K562 (cell line): ENCODE results near the gene ACAP3. TPM values are rescaled to one million over a fixed set of nuclear protein-coding genes. Genes with fewer than 3 reads are reported as not detected.
A peak's percentile ranks its signal among the peaks of the same experiment; 100 is the strongest.

Source experiments
- ATAC-seq: fragments of 200-7000 bp; cut with Tn5 transposase; 3 replicates; pipeline ENCODE4 v1.9.1; 2020; ENCODE audit warnings: moderate library complexity
- BruUV-seq: library from RNA; stranded (reverse); fragments of 400-500 nt; replicated peaks from 2 replicates; lab custom pipeline; 2021; lab: Mats Ljungman, UMichigan
- CTCF ChIA-PET: fragments of 300-600 bp; formaldehyde crosslinking; extraction: SDS; loops from one replicate; lab custom pipeline; 2021; ENCODE audit warnings: low intra/inter-chr PET ratio; lab: Yijun Ruan, JAX
- POLR2A ChIA-PET: fragments of 300-600, 350-650 bp; sonication (Branson Sonifier 250); formaldehyde crosslinking; extraction: SDS; loops from one replicate; lab custom pipeline; 2021; ENCODE audit warnings: antibody characterized with exemption, inconsistent platforms; lab: Yijun Ruan, JAX
- DNase-seq, 4 experiments: peaks; one replicate each; pipeline versions ENCODE4 v3.0.0 to v3.0.0-alpha.2; 2011 to 2018; ENCODE audit warnings: low spot score in 3 of 4, mixed read lengths in 3 of 4; ENCODE audit errors: extremely low read depth in 1 of 4
- FAIRE-seq: peaks from 2 replicates; lab custom pipeline; 2011; peaks lifted over from hg19 to GRCh38; lab: Jason Lieb, UNC
- H2AFZ ChIP-seq: 2 replicates; pipeline ENCODE4 v1.6.0; 2011; ENCODE audit warnings: low read depth, low read length, control low read depth, inconsistent platforms
- H3K27ac ChIP-seq: fragments of 200-600 bp; 3 replicates; pipeline ENCODE4 v1.8.0; 2011; ENCODE audit warnings: low read depth, mild to moderate bottlenecking, control low read depth, inconsistent platforms, low read length, moderate library complexity, mixed read lengths; ENCODE audit errors: extremely low read depth
- H3K27me3 ChIP-seq, 2 experiments: fragments of 300-600 bp in 1 of 2; 2 replicates in 1 of 2; 3 replicates in 1 of 2; pipeline versions ENCODE4 v1.6.0 to v1.8.0; 2011; ENCODE audit warnings: inconsistent platforms in 2 of 2, low read length in 2 of 2, mild to moderate bottlenecking in 1 of 2, mixed read lengths in 1 of 2, moderate library complexity in 1 of 2; ENCODE audit not compliant: control insufficient read depth in 2 of 2, insufficient read depth in 2 of 2
- H3K36me3 ChIP-seq: fragments of 300-600 bp; 3 replicates; pipeline ENCODE4 v1.8.0; 2011; ENCODE audit warnings: mild to moderate bottlenecking, low read length, inconsistent platforms; ENCODE audit not compliant: control insufficient read depth, insufficient read depth
- H3K4me1 ChIP-seq, 2 experiments: fragments of 200-600 bp in 1 of 2; replicated peaks in 1 of 2; 2 replicates in 1 of 2; 3 replicates in 1 of 2; pipeline versions ENCODE4 v1.5.1 to v1.8.0; 2011; ENCODE audit warnings: inconsistent platforms in 2 of 2, low read length in 2 of 2, mild to moderate bottlenecking in 1 of 2, mixed read lengths in 1 of 2, moderate library complexity in 1 of 2; ENCODE audit not compliant: control insufficient read depth in 2 of 2, insufficient read depth in 2 of 2
- H3K4me2 ChIP-seq: 2 replicates; pipeline ENCODE4 v1.6.1; 2011; ENCODE audit warnings: low read length, control low read depth, inconsistent platforms, mixed read lengths; ENCODE audit not compliant: insufficient read depth
- H3K4me3 ChIP-seq: fragments of 200-600 bp; sonication (generic), shearing (Covaris generic); 2 replicates; pipeline ENCODE4 v1.5.1; 2016; ENCODE audit warnings: control low read depth, inconsistent platforms
- H3K79me2 ChIP-seq: fragments of 200-600 bp; 3 replicates; pipeline ENCODE4 v1.8.0; 2011; ENCODE audit warnings: low read length, inconsistent platforms; ENCODE audit not compliant: control insufficient read depth, insufficient read depth
- H3K9ac ChIP-seq, 2 experiments: 2 replicates each; pipeline versions ENCODE4 v1.6.0 to v1.6.1; 2011; ENCODE audit warnings: low read depth in 2 of 2, low read length in 2 of 2, control low read depth in 1 of 2, inconsistent platforms in 1 of 2, mild to moderate bottlenecking in 1 of 2, mixed read lengths in 1 of 2; ENCODE audit not compliant: insufficient read depth in 1 of 2
- H3K9me1 ChIP-seq: one replicate; pipeline ENCODE4 v1.6.0; 2011; ENCODE audit warnings: inconsistent platforms, mild to moderate bottlenecking, low read length, moderate library complexity; ENCODE audit not compliant: control insufficient read depth, insufficient read depth
- H3K9me3 ChIP-seq: replicated peaks from 2 replicates; pipeline ENCODE4 v1.5.1; 2011; ENCODE audit warnings: low read depth, low read length, inconsistent platforms; ENCODE audit not compliant: control insufficient read depth, insufficient read depth
- H4K20me1 ChIP-seq: replicated peaks from 2 replicates; pipeline ENCODE4 v1.6.1; 2011; ENCODE audit warnings: low read length, inconsistent platforms, mixed read lengths; ENCODE audit not compliant: control insufficient read depth, insufficient read depth
- ZKSCAN1 ChIP-seq: fragments of 150-350 bp; IDR thresholded peaks from 2 replicates; pipeline ENCODE4 v1.6.1; 2016; ENCODE audit warnings: low read depth, low read length
- WGBS: fragments of 100-300 bp; shearing (Covaris generic); methylation state at CpG from one replicate; pipeline ENCODE4 v1.1.6; 2016; ENCODE audit warnings: low coverage, mixed read lengths; ENCODE audit not compliant: insufficient coverage; ENCODE audit errors: missing lambda C conversion rate; 5-methylcytosine and 5-hydroxymethylcytosine counted together
- in situ Hi-C: fragments of 300-500 bp; cut with MboI; formaldehyde crosslinking; loops from 4 replicates; pipeline ENCODE4 v1.15.0; 2018; ENCODE audit warnings: inconsistent platforms, mixed read lengths
- intact Hi-C: fragments of 100-400 bp; cut with micrococcal nuclease; formaldehyde crosslinking; loops from 2 replicates; pipeline ENCODE4 v1.14.2; 2022
- polyA plus RNA-seq, 8 experiments: library from polyadenylated mRNA; depleted of rRNA in 4 of 8; stranded (reverse) in 5 of 8; unstranded in 3 of 8; fragments of >200 nt; fragmentation: Nextera tagmentation in 2 of 8; fragmentation: Illumina TruSeq in 1 of 8; extraction: Ambion mirVana in 2 of 8; extraction: Trizol in 1 of 8; gene quantifications; 2 replicates each; pipeline versions ENCODE4 v1.2.1 to v1.2.3, GENCODE V29; 2011 to 2014; ENCODE audit warnings: inconsistent platforms in 1 of 8, missing spikeins in 1 of 8
- total RNA-seq, 7 experiments: library from RNA; depleted of rRNA in 6 of 7; stranded (reverse); fragments of >200 nt in 6 of 7; fragmentation: Illumina TruSeq in 2 of 7; extraction: Trizol in 2 of 7; gene quantifications; 2 replicates each; pipeline versions ENCODE4 v1.2.1 to v1.2.3, GENCODE V29; 2011 to 2021; ENCODE audit warnings: low replicate concordance in 1 of 7
- TF ChIP-seq, protein P1 (sequence below): fragments of 250-450 bp; sonication (Bioruptor Pico); IDR thresholded peaks from 2 replicates; pipeline ENCODE4 v1.8.0; 2022; ENCODE audit warnings: inconsistent platforms
- TF ChIP-seq, protein P2 (sequence below): fragments of 250-450 bp; sonication (Bioruptor Pico); IDR thresholded peaks from 2 replicates; pipeline ENCODE4 v1.6.1; 2021; ENCODE audit warnings: mild to moderate bottlenecking

The ACAP3 gene
- total and polyA plus RNA-seq, 9 of the 15 experiments (the other 6 are each of a cell fraction or from before 2014, with no cell fraction given), result 0.01 to 49.0 (median 12.0) TPM

DNA sequence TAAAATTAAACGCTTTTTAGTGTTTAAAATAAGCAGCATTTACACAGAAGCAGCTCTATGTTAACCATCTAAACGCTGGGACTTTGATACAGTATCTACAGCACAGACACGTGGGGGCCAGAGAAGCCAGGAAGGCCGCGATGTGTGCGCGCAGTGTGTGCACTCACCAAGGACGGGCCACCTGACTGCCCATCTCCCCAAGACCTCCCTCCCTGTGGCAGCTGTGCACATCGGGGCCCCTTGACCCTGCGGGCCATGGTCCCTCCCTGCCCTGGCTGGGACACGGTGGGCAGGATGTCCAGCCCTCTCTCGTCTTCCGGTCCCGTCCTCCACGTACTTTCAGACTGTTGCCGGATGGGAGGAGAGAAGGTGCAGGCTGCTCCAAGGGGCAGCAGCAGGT lies 27.6 kb upstream of the ACAP3 start:
- ATAC-seq, result no peak
- in situ Hi-C loops (no loop called here), intact Hi-C loops (no loop called here)
- Histone ChIP-seq H3K79me2 (peaks cover 2% of the 10 kb centered on the region; the same call in 1 of the 3 replicates), H2AFZ (no peak overlapping the region), H3K4me2 (no peak overlapping the region), H3K4me3 (no peak overlapping the region), H3K36me3 (peaks cover 57% of the 10 kb centered on the region; the same call in 2 of the 3 replicates), H3K27ac (no peak overlapping the region), H3K9me1 (peaks cover 7% of the 10 kb centered on the region), H4K20me1 (peaks cover 16% of the 10 kb centered on the region; the same call in 1 of the 2 replicates), H3K4me1 (peaks cover 0 to 89% of the 10 kb centered on the region in 2 experiments; a peak in 2 of 5 replicates), H3K9me3 (no peaks in the 10 kb centered on the region; the same call in 1 of the 2 replicates), H3K9ac (peak overlapping the region in 1 of 2 experiments; percentile 55; a peak in 1 of 4 replicates), H3K27me3 (no peaks in the 10 kb centered on the region)
- no peak for FAIRE-seq
- ChIA-PET CTCF (no interaction called here), POLR2A (interaction anchor here (0.5 to 2.1 kb wide), 9 partner anchors 8 to 118 kb away, joined by 3 to 8 read pairs (median 5); partner anchors contain the start of gene CCNL2)
- TF ChIP-seq, protein P1, sequence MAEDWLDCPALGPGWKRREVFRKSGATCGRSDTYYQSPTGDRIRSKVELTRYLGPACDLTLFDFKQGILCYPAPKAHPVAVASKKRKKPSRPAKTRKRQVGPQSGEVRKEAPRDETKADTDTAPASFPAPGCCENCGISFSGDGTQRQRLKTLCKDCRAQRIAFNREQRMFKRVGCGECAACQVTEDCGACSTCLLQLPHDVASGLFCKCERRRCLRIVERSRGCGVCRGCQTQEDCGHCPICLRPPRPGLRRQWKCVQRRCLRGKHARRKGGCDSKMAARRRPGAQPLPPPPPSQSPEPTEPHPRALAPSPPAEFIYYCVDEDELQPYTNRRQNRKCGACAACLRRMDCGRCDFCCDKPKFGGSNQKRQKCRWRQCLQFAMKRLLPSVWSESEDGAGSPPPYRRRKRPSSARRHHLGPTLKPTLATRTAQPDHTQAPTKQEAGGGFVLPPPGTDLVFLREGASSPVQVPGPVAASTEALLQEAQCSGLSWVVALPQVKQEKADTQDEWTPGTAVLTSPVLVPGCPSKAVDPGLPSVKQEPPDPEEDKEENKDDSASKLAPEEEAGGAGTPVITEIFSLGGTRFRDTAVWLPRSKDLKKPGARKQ, result no peak
- peak; percentile 63 for TF ChIP-seq ZKSCAN1
- TF ChIP-seq, protein P2, sequence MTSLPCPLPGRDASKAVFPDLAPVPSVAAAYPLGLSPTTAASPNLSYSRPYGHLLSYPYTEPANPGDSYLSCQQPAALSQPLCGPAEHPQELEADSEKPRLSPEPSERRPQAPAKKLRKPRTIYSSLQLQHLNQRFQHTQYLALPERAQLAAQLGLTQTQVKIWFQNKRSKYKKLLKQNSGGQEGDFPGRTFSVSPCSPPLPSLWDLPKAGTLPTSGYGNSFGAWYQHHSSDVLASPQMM, result no peak
- 78% methylated on average over 16 of the region's 16 CpGs for WGBS
- TSS peak; percentile 51 for BruUV-seq
- DNase-seq, result no peak
